ENCODE results near the gene SETD1A.

DNA sequence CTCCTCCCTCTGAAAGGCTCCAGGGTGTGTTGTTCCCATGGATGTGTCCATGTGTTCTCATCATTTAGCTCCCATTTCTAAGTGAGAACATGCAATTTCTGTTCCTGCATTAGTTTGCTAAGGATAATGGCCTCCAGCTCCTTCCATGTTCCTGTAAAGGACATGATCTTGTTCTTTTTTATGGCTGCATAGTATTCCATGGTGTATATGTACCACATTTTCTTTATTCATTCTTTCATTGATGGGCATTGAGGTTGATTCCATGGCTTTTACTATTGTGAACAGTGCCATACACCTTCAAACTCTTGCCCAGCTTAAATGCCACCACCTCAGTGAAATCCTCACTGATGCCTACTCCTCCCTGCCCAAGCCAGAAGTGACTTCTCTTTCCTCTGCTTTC is 13.2 kb upstream of the SETD1A start:
- TF ChIP-seq CTCF (IDR thresholded peaks at IDR 0.05) = no peak
- TF ChIP-seq POLR2A (IDR thresholded peaks at IDR 0.05) = no peak
- TF ChIP-seq POLR2AphosphoS5 (IDR thresholded peaks at IDR 0.05) = no peak
- TF ChIP-seq EP300 (IDR thresholded peaks at IDR 0.05) = no peak
